Brain microvascular endothelial cell (primary cell): ENCODE data around the gene MEGF6.

Source experiments
- DNase-seq: peaks from one replicate; pipeline ENCODE4 v3.0.0-alpha.2; 2020
- H3K27ac ChIP-seq: fragments of 250-450 bp; sonication (Bioruptor Pico); 2 replicates; pipeline ENCODE4 v1.5.1; 2020; ENCODE audit warnings: mild to moderate bottlenecking, moderate library complexity
- H3K27me3 ChIP-seq: fragments of 250-450 bp; sonication (Bioruptor Pico); replicated peaks from 2 replicates; pipeline ENCODE4 v1.5.1; 2020; ENCODE audit warnings: mild to moderate bottlenecking
- H3K36me3 ChIP-seq: fragments of 250-450 bp; sonication (Bioruptor Pico); replicated peaks from 2 replicates; pipeline ENCODE4 v1.5.1; 2020; ENCODE audit warnings: mild to moderate bottlenecking
- H3K4me3 ChIP-seq: 2 replicates; pipeline ENCODE4 v1.5.1; 2011; ENCODE audit warnings: low read depth, mild to moderate bottlenecking, control low read depth, low read length, moderate library complexity
- in situ Hi-C: cut with HindIII; loops from 2 replicates; pipeline ENCODE4 v1.10.0; 2017; ENCODE audit warnings: low sequenced_read_pairs, low pct_ligation_motif_present
- TF ChIP-seq, protein P1 (sequence below): IDR thresholded peaks from 2 replicates; pipeline ENCODE4 v1.5.1; 2011; ENCODE audit warnings: low read depth, mild to moderate bottlenecking, moderate library complexity, low read length, control low read depth, inconsistent platforms; ENCODE audit errors: missing control alignments

The MEGF6 gene

DNA sequence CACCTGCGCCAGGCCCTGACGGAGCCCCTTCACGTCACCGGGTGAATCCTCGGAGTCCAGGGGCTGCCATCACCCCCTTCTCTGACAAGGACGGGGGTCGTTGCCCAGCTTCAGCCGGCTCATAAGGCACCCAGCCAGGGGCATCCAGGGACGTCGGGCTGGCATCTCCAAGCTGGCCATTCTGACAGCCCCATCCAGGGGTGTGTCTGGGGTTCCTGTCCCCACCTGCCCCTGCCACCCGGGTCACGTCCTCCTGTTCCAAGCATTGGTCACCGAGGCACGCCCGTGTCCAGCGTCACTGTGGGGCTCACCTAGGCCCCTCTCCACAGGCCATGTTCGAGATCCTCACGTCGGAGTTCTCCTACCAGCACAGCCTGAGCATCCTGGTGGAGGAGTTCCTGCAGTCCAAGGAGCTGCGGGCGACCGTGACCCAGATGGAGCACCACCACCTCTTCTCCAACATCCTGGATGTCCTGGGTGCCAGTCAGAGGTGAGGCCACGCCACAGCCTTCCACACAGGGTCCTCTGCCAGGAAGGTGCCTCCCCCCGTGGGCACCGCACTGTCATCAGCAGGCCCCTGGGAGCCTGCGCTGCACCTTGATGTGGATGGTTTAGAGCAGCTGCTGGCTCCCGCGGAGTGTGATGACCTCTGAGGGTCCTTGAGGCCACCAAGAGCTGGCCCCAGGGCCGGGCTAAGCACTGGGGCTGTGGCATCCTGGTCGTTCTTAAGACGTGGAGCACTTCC, 142.0 kb downstream of the MEGF6 start:
- Histone ChIP-seq H3K27me3 (no peaks in the 10 kb centered on the region), H3K4me3 (no peak overlapping the region), H3K27ac (no peak overlapping the region), H3K36me3 (no peaks in the 10 kb centered on the region)
- in situ Hi-C loops = no loop called here
- no peak for DNase-seq
- TF ChIP-seq, protein P1, sequence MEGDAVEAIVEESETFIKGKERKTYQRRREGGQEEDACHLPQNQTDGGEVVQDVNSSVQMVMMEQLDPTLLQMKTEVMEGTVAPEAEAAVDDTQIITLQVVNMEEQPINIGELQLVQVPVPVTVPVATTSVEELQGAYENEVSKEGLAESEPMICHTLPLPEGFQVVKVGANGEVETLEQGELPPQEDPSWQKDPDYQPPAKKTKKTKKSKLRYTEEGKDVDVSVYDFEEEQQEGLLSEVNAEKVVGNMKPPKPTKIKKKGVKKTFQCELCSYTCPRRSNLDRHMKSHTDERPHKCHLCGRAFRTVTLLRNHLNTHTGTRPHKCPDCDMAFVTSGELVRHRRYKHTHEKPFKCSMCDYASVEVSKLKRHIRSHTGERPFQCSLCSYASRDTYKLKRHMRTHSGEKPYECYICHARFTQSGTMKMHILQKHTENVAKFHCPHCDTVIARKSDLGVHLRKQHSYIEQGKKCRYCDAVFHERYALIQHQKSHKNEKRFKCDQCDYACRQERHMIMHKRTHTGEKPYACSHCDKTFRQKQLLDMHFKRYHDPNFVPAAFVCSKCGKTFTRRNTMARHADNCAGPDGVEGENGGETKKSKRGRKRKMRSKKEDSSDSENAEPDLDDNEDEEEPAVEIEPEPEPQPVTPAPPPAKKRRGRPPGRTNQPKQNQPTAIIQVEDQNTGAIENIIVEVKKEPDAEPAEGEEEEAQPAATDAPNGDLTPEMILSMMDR = no peak

DNA sequence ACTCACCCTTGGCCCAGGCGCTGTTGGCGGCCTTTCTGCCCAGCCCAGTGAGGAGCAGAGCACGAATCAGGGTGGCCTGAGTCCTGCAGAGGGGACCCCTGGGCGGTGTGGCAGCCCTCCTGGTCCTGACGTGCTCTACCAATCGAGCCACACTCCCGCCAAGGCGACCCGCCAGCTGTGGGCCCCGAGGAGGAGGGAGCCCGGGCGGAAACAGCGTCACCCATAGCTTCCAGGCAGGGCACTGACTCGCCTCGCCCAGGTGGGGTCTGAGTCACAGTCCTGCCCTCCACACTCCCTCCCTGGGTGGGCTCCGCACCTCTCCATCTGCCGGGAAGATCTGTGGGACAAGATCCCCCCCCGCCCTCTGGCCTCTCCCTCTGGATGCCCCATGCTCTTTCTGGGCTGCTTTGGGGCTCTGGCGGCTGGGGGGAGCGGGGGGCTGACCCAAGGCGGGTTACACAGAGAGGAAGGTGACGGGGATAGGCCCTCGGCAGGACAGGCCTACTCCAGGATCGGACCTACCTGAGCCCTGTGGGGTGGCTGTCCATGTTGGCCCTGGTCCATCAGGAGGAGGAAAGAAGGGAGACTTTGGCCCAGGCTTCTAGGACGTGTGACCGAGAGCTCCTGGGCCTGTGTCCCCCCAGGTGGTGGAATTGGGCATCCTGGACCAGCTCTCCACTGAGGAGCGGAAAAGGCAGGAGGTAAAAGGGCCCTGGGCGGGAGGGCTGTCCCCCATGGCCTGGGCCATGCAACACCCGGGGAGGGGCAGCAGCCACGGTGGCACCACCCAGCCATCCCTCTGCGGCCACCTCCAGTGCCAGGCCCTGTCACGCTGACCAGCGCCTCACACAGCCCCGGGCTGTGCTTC, 142.8 kb downstream of the MEGF6 start:
- no peaks in the 10 kb centered on the region for H3K36me3 ChIP-seq
- TF ChIP-seq, protein P1 = no peak
- DNase-seq = no peak
- no peaks in the 10 kb centered on the region for H3K27me3 ChIP-seq
- no peak overlapping the region for H3K4me3 ChIP-seq
- in situ Hi-C loops = no loop called here
- no peak overlapping the region for H3K27ac ChIP-seq

DNA sequence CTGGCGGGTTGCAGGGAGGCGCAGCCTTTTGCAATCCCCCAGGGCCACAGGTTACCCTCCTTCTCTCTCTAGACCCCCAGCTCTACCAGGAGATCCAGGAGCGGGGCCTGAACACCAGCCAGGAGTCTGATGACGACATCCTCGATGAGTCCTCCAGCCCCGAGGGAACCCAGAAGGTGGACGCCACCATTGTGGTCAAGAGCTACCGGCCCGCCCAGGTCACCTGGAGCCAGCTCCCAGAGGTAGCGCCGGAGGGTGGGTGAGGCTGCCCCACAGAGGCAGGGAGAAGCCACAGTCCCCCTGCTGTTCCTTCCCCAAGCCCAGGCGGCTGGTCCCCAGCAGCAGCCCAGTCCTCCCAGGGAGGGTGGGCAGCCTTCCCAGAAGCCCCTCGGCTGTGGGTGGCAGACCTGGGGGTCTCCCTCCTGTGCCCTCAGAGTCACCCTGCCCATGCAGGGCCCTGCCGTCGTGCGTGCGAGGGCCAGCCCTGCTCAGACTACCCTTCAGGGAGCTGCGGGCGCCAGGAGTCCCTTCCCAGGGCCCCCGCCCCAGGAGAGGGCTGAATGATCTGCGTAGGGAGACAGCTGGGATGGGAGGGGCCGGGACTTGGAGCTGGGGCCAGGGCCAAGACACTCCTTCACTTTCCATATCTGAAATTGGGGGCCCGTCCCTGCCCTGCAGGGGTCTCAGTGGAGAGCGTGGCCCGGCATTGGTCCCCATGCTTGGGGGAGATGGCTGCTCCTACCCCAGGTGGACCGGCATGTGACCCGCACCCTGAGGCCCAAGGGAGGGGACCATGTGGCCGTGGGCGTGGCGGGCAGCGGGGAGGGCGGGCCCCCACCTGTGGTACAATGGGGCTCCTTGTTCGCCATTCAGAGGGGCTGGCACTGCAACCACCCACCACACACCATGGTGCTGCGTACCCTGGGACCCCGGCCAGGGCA, 143.9 kb downstream of the MEGF6 start:
- TF ChIP-seq, protein P1 = no peak
- no peak for DNase-seq
- no peak overlapping the region for H3K4me3 ChIP-seq
- H3K27me3 ChIP-seq = no peaks in the 10 kb centered on the region
- in situ Hi-C loops = no loop called here
- H3K36me3 ChIP-seq = no peaks in the 10 kb centered on the region
- H3K27ac ChIP-seq = no peak overlapping the region

DNA sequence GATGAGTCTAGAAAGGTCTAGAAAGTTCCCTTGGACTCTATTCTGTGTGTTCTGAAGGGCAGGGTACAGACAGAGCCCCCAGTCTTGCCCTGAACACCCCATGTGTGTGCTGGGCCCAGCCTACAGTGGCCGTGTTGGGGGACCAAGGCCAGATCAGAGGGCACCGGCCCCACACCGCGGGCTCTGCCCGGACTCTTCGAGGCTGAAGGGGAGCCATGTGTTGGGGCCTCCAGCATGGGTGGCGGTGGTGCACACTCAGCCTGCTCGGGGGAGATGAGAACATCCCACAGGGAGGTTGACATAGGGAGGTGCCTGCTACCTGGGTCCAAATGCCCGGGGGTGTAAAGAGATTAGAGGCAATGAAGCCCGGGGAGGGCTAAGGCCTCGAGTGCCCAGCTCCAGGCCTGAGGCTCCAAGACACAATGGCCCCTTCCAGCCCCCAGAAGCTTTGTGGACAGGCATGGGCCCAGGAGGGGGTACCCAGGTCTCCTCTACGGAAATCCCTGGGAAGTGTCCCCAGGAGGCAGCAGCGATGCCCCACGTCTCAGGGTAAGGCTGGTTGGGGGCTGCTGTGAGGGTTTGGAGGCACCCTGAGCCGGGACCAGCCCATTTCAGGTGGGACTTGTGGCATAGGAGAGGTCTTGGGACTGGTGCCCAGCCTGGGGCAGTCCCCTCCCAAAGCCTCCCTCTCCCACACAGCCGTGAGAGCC, 144.8 kb downstream of the MEGF6 start:
- in situ Hi-C loops = no loop called here
- H3K27me3 ChIP-seq = no peaks in the 10 kb centered on the region
- no peak overlapping the region for H3K4me3 ChIP-seq

More for the DNA sequence above, 144.8 kb downstream of the MEGF6 start:
- H3K27ac ChIP-seq = no peak overlapping the region
- DNase-seq = no peak
- TF ChIP-seq, protein P1 = no peak
- H3K36me3 ChIP-seq = no peaks in the 10 kb centered on the region
